ENCODE results near the gene P2RX7.

DNA sequence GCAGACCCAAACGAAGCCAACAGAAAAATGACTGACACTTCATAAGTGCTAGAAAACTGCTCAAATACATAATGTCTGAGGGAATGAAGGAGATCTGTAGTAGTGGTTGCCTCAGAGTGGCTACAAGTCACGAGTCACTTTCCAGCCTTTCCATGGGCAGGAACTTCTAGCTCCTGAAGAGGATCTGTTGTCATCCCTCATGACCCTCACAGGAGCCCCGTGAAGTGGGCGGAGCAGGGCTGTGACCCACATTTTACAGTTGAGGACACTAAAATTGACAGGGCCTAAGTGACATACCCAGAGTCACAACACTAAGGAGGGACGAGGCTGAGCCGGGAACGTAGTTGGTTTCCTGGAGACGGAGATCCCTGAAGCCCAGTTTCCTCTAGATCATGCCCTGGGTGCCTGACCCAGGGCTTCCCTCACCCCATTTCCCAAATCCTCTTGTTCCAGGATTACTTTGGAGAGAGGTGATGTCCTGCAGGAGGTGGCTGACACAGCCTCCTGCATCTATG, 45.8 kb upstream of the P2RX7 start:
- TF ChIP-seq, protein P1, sequence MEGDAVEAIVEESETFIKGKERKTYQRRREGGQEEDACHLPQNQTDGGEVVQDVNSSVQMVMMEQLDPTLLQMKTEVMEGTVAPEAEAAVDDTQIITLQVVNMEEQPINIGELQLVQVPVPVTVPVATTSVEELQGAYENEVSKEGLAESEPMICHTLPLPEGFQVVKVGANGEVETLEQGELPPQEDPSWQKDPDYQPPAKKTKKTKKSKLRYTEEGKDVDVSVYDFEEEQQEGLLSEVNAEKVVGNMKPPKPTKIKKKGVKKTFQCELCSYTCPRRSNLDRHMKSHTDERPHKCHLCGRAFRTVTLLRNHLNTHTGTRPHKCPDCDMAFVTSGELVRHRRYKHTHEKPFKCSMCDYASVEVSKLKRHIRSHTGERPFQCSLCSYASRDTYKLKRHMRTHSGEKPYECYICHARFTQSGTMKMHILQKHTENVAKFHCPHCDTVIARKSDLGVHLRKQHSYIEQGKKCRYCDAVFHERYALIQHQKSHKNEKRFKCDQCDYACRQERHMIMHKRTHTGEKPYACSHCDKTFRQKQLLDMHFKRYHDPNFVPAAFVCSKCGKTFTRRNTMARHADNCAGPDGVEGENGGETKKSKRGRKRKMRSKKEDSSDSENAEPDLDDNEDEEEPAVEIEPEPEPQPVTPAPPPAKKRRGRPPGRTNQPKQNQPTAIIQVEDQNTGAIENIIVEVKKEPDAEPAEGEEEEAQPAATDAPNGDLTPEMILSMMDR (IDR thresholded peaks at IDR 0.05): no peak
- TF ChIP-seq POLR2A (IDR thresholded peaks at IDR 0.05): no peak

Measured in ovary (tissue), 3 donors.